ENCODE measurements around the gene WFDC5.

WFDC5 gene

DNA sequence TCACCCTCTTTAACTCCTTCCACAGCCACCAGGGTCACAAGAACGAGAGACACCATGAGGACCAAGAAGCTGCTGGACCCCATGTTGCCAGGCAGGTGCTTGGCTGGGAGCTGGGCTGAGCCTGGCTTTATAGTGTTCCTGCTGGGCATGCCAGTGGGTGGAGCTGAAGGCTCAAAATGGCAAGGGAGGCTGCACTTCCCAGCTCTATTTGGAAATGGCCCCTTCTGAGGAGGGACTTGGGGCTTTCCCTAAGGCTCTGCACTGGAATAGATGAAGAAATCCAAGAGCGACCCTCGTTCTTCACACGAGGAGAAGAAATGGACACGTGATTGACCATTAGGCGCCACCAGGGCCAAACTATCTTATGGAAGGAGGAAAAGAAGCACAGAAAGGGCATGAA lies 9.4 kb upstream of the WFDC5 start, which contains the start of gene WFDC12:
WFDC12 (minus strand) TSS at position 101 of the 400 bp plus-strand sequence; CDS start at position 83, 18 bp downstream.
- Mint-ChIP-seq H3K27me3 (peaks cover 41% of the 10 kb centered on the region), H3K9me3 (no peaks in the 10 kb centered on the region), H3K27ac (no peak within 1 kb of the TSS)

DNA sequence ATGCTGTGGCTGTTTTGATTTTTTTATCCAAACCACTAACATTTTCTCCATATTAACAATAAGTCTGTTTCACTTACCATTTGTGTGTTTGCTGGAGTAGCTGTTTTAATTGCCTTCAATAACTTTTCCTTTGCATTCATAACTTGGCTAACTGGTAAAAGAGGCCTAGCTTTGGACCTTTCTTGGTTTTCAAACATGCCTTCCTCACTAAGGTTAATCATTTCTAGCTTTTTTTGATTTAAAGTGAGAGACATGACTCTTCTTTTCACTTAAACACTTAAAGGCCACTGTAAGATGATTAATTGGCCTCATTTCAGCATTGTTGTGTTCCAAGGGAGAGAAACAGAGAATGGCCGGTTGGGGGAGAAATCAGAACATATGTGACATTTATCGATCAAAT lies 6.4 kb upstream of the WFDC5 start:
- no peaks in the 10 kb centered on the region for H3K4me1 Mint-ChIP-seq
- no peak for ATAC-seq
- no peak overlapping the region for H3K27ac Mint-ChIP-seq
- H3K4me3 Mint-ChIP-seq = no peak overlapping the region
- no peak for DNase-seq
- H3K27me3 Mint-ChIP-seq = peaks cover 25% of the 10 kb centered on the region
- no peaks in the 10 kb centered on the region for H3K9me3 Mint-ChIP-seq

More for the DNA sequence above, 9.4 kb upstream of the WFDC5 start, which contains the start of gene WFDC12:
- Mint-ChIP-seq H3K4me1 (no peaks in the 10 kb centered on the region), H3K4me3 (no peak within 1 kb of the TSS)
- ATAC-seq (no peak), DNase-seq (no peak)

DNA sequence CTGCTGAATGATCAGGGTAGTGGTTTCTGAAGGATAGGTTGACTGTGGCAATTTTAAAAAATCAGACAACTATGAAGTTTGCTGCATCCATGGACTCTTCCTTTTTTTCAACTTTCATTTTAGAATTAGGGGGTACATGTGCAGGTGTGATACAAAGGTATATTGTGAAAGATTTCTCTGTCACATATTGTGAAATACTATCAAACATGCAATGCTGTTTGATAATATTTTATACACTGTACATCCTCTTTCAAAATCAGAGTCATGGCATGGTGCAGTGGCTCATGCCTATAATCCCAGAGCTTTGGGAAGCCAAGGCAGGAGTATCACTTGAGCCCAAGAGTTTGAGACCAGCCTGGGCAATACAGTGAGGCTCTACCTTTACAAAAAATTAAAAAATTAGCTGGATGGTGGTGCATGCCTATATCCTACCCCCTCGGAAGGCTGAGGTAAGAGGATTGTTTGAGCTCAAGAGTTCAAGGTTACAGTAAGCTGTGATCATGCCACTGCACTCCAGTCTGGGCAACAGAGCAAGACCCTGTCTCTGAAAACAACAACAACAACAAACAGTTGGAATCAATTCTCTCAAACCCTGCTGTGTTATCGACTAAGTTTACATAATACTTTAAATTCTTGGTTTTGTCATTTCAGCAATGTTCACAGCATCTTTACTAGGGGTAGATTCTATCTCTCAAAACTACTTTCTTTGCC lies 4.7 kb upstream of the WFDC5 start:
- Mint-ChIP-seq H3K27ac (no peak overlapping the region), H3K27me3 (peaks cover 28% of the 10 kb centered on the region), H3K9me3 (no peaks in the 10 kb centered on the region), H3K4me3 (no peak overlapping the region), H3K4me1 (peaks cover 7% of the 10 kb centered on the region)
- ATAC-seq = no peak
- DNase-seq = no peak

DNA sequence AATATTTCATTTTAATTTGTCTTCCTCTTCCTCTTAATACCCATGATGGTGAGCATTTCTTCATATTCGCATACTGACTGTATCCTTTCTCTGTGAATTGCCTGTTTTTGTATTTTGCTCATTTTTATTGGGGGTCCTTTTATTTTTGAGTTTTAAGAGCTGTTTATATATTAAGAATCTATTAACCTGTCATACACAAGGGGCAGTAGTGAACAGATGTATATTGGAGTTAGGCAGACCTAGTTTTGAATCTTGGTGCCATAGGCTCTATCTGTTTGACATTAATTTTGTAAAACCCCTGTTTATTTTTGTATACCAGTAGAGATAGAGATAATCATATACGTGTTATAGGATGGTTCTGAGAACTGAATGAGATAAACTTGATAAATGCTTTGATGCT lies 3.1 kb upstream of the WFDC5 start:
- H3K27me3 Mint-ChIP-seq = peaks cover 24% of the 10 kb centered on the region
- H3K4me1 Mint-ChIP-seq = peaks cover 14% of the 10 kb centered on the region
- no peaks in the 10 kb centered on the region for H3K9me3 Mint-ChIP-seq
- no peak overlapping the region for H3K27ac Mint-ChIP-seq
- DNase-seq = no peak
- no peak overlapping the region for H3K4me3 Mint-ChIP-seq
- ATAC-seq = no peak

DNA sequence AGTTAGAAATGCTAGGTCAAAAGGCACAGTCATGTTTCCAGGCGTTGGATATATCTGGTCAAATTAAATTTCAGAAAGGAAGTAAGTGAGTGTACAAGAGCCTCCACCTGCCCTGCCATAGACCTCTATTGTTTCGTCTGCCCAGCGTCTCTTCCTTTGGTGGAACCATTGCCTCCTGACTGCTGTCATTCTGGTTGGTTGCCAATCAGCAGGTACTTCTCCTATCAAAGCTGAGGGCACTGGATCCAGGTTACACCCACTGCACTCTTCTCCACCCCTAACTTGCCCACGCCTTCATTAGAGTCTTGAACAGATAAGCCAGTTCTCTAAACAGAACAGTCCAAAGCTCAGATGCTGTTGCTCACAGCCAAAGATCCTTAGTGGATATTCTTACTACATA lies 2.6 kb upstream of the WFDC5 start:
- ATAC-seq = no peak
- H3K4me1 Mint-ChIP-seq = peaks cover 14% of the 10 kb centered on the region

DNA sequence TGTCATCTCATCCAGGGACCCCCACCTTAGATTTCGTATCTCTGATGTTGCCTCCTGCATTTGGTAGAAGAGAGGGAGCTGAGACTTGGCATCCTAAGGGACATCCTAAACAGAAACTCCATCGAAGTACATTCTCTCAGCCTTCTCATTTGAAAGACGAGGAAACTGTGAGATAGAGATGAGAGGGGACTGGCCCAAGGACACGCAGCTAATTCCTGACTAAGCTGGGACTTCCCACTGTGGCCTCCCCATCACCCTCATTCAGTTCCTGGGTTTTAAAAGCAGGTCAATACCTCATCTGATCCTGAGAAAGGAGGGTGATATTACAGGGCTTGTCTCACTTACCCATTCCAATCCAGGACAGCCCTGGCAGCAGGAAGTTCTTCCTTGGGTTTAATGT lies 855 bp upstream of the WFDC5 start:
- peak; percentile 40 for ATAC-seq
- H3K9me3 Mint-ChIP-seq = no peaks in the 10 kb centered on the region
- no peak overlapping the region for H3K27ac Mint-ChIP-seq
- no peak for DNase-seq
- H3K4me3 Mint-ChIP-seq = no peak overlapping the region
- H3K4me1 Mint-ChIP-seq = peaks cover 14% of the 10 kb centered on the region
- H3K27me3 Mint-ChIP-seq = peaks cover 19% of the 10 kb centered on the region

More for the DNA sequence above, 2.6 kb upstream of the WFDC5 start:
- Mint-ChIP-seq H3K27ac (no peak overlapping the region), H3K9me3 (no peaks in the 10 kb centered on the region), H3K4me3 (no peak overlapping the region), H3K27me3 (peaks cover 24% of the 10 kb centered on the region)
- DNase-seq = no peak

DNA sequence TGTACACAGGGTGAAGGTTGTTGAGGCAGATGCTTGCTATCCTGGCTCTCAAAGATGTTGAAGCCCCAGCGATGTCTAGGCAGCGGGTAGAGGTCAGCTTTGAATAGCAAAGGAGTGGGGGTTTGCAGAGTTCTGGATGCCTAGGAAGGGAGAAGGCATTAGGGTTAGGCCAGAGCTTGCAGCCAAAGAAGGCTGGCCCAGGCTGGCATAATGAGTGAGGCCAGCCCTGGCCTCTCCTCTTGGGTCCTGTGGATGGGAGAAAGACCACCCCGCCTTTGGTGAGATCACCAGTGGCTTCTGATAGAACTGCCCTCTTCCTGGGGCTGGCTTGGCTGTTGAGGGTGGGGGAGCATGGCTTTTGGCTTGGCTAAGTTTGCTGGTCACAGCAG lies 406 bp upstream of the WFDC5 start:
- H3K9me3 Mint-ChIP-seq = no peaks in the 10 kb centered on the region
- no peak for DNase-seq
- H3K27me3 Mint-ChIP-seq = peaks cover 19% of the 10 kb centered on the region
- no peak overlapping the region for H3K4me3 Mint-ChIP-seq
- H3K4me1 Mint-ChIP-seq = peaks cover 14% of the 10 kb centered on the region
- ATAC-seq = peak; percentile 13
- H3K27ac Mint-ChIP-seq = no peak overlapping the region

DNA sequence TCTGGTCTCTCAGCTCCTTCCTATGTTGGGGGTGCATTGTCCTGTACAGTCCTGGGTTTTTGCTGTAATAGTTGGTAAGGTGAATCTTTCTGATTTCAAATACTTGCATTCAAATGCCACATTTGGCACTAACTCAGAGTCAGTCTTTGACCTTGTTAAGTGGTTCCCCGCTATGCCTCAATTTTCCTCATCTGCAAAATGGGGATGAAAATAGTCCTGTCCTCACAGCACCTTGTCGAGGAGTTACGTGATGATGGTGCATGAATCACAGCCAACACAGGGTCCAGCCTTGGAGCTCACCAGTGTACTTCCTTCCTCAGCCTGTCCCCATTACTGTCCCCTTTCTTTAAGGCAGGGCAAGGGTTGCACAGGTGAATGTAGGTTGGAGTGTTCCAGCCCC lies 1.1 kb downstream of the WFDC5 start:
- no peak for DNase-seq
- Mint-ChIP-seq H3K27me3 (peaks cover 19% of the 10 kb centered on the region), H3K4me1 (peaks cover 14% of the 10 kb centered on the region), H3K9me3 (no peaks in the 10 kb centered on the region), H3K27ac (no peak overlapping the region), H3K4me3 (no peak overlapping the region)
- ATAC-seq = no peak

DNA sequence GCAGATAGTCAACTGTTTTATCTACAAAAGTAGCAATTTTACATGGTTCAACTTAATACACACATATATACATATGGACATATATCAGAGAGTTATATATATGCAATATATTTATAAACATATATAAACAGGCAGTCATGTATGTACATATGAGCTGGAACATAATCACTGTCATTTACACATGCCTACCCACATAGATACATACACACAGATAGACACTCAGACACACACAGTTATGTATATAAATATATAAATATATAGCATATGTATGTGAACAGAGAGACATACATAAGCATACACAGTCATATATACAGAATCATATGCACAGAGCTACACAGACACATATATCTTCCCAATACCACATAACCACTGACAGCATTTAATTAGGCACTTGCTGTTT lies 2.2 kb downstream of the WFDC5 start:
- no peak for DNase-seq
- Mint-ChIP-seq H3K27ac (no peak overlapping the region), H3K4me3 (no peak overlapping the region), H3K4me1 (peaks cover 14% of the 10 kb centered on the region), H3K27me3 (peaks cover 21% of the 10 kb centered on the region), H3K9me3 (no peaks in the 10 kb centered on the region)
- ATAC-seq = no peak

DNA sequence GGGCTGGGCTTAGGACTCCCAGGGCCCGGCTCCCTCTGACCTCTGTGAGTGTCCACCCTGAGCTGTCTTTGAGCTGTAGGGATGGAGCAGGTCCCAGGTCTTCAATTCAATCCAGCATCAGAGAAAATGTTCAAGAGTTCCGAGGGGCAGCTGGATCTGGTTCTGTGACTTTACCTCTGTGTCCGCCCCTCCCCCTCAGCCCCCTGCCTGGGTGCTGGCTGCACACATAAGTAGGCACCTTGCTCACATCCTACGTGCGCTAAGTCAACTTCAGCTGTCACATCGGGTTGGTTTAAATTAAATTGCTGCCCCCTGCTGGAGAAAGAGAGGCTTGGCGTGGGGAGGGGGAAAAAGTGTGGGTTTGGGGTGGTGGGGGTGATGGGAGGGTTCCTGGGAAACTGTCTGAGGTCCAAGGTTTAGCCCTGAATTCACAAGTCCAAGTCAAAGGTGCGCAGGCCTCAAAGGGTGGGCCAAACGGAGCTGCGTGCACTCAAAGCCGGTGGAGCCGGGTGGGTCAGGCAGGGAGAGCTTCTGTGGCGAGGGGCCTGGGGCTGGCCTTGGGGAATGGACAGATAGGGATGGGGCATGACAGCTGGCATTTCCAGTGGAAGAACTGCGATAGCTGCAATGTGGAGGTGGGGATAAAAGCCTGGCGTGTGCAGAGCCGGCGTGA lies 3.0 kb downstream of the WFDC5 start:
- peak; percentile 54 for ATAC-seq

DNA sequence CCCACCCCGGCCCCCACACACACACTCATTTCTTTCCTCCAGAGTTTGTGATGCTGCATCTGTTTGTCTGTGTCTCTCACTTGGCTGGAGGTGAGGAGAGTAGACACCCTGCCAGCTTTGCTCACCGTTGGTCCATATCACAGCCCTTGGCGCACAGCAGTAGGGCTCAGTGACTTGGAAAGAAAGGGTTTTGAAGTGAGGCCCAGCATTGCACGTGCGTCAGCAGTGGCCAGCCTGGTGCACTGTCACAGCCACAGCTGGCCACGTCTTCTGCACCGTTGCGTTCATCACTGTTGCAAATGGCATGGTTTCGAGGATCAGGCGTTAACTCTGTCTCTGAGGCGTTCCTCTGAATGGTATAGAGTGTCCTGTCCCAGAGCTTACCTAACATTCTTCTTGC lies 3.7 kb downstream of the WFDC5 start:
- H3K4me3 Mint-ChIP-seq = no peak overlapping the region
- H3K27me3 Mint-ChIP-seq = peaks cover 35% of the 10 kb centered on the region
- no peak overlapping the region for H3K27ac Mint-ChIP-seq
- peaks cover 14% of the 10 kb centered on the region for H3K4me1 Mint-ChIP-seq
- H3K9me3 Mint-ChIP-seq = no peaks in the 10 kb centered on the region
- DNase-seq (no peak), ATAC-seq (no peak)

More for the DNA sequence above, 3.0 kb downstream of the WFDC5 start:
- no peak for DNase-seq
- Mint-ChIP-seq H3K4me1 (peaks cover 14% of the 10 kb centered on the region), H3K27me3 (peaks cover 28% of the 10 kb centered on the region), H3K27ac (no peak overlapping the region), H3K4me3 (no peak overlapping the region), H3K9me3 (no peaks in the 10 kb centered on the region)

DNA sequence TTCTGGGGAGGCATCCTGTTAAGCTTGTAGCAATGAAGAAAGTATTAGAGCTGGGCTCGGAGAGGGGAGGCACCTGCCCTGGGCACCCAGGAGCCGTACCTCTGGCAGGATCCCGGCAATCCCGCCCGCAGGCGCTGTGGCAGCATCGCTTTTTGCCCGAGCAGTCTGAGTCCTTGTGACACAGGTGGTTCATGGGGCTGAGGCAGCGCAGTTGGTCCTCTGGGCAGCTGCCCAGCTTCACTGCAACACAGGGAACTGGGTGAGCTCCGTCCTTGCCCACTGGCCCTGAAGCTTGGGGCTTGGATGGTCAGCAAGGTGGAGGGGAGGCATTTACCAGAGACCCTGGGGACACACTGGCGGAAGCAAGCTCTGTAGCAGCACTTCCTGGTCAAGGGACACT lies 4.7 kb downstream of the WFDC5 start:
- Mint-ChIP-seq H3K4me3 (no peak overlapping the region), H3K4me1 (peaks cover 13% of the 10 kb centered on the region), H3K27me3 (peaks cover 33% of the 10 kb centered on the region), H3K27ac (no peak overlapping the region), H3K9me3 (no peaks in the 10 kb centered on the region)
- no peak for ATAC-seq
- no peak for DNase-seq

DNA sequence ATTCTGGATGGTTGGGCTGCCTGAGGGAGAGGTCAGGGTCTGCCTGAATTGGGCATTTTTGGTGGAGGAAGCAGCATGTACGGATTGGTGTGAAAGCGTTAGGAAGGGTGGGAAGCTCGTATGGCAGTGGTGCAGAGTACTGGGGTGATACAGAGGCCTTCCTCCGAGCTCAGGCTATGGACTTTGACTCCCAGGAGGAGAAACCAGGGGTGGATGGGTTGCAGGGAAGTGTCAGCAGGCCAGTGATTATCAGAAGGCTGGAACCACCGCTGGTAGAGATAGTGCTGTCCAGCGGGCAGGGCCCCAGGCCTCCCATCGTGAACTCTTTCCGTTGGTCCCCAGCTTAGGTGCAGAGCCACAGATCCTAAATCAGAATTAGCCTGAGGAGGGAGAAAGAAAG lies 5.3 kb downstream of the WFDC5 start:
- Mint-ChIP-seq H3K4me3 (no peak overlapping the region), H3K9me3 (no peaks in the 10 kb centered on the region), H3K27me3 (peaks cover 26% of the 10 kb centered on the region), H3K4me1 (peaks cover 6% of the 10 kb centered on the region), H3K27ac (no peak overlapping the region)
- ATAC-seq (no peak), DNase-seq (no peak)

DNA sequence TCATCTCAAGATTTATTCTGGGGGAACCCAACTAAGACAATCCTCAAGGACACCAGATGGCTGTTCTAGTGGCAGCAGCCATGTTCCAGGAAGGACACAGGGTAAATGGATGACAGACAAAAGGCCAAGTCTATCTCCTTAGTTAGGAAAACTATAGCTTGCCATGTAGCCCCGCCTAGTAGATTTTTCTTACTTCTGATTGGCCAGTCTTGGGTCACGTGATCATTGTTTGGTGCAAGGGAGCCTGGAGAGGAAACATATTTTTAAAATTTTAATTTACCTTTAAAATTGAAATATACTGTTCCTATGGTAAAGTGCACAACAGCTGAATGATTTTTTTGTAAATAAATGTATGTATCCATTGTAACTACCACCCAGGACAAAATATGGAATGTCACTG lies 9.7 kb downstream of the WFDC5 start:
- no peaks in the 10 kb centered on the region for H3K9me3 Mint-ChIP-seq
- H3K4me1 Mint-ChIP-seq = peaks cover 11% of the 10 kb centered on the region
- no peak for DNase-seq
- ATAC-seq = no peak
- no peak overlapping the region for H3K4me3 Mint-ChIP-seq
- H3K27ac Mint-ChIP-seq = no peak overlapping the region
- peaks cover 52% of the 10 kb centered on the region for H3K27me3 Mint-ChIP-seq

DNA sequence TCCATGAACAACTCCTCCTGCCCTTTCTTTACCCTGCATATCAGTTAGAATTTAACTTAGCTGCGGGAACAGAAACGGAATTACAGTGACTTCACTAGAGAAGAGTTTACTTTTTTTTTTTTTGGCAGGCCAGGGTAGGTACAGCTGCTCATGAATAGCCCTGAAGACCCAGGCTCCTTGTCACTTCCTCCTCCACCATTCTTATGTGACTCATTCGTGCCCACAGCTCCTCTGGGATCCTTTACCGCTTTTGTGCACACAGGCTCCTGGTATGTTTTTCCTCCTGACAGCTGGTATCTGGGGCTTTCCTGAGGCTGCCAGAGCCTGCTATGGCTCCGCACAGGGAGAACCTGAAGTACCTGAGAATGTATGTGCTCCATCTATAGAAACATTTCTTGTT lies 10.2 kb downstream of the WFDC5 start:
- no peak for ATAC-seq
- Mint-ChIP-seq H3K9me3 (no peaks in the 10 kb centered on the region), H3K4me1 (peaks cover 14% of the 10 kb centered on the region), H3K4me3 (no peak overlapping the region), H3K27me3 (peaks cover 57% of the 10 kb centered on the region), H3K27ac (no peak overlapping the region)
- no peak for DNase-seq

DNA sequence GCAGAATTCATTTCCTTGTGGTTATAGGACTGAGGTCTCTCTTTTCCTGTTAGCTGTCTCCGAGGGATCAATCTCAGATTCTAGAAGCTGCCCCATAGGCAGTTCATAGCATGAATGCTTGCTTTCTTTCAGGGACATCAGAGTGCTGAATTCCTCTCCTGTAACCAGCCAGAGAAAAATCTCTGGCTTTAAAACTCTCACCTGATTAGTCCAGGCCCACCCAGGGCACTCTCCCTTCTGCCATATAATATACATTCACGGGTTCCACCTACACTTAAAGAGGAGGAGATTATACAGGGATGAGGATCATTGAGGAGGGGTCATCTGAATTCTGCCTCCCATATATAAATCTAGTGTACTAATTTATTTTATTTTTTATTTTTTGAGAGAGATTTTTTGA lies 11.9 kb downstream of the WFDC5 start:
- Mint-ChIP-seq H3K9me3 (no peaks in the 10 kb centered on the region), H3K27ac (no peak overlapping the region), H3K27me3 (peaks cover 74% of the 10 kb centered on the region), H3K4me1 (peaks cover 14% of the 10 kb centered on the region), H3K4me3 (no peak overlapping the region)
- DNase-seq = no peak
- no peak for ATAC-seq

All from stimulated activated naive CD8-positive, alpha-beta T cell treated with anti-CD3 and anti-CD28 coated beads, Interleukin-15, amount 100 ng/mL, for 72 hours (primary cell).